GM13976 (cell line): Measurements from ENCODE around the gene ZNF385B.

Experiments used
- DNase-seq: peaks from one replicate; pipeline ENCODE4 v3.0.0; 2012; ENCODE audit warnings: low spot score
- CTCF ChIP-seq: IDR thresholded peaks from 2 replicates; pipeline ENCODE4 v1.5.1; 2012; ENCODE audit warnings: borderline replicate concordance, mild to moderate bottlenecking; ENCODE audit not compliant: insufficient read depth; ENCODE audit errors: extremely low read depth, missing control alignments, control extremely low read depth
- in situ Hi-C: fragments of 300-500 bp; cut with MboI; formaldehyde crosslinking; loops from one replicate; pipeline ENCODE4 v1.12.0; 2022; ENCODE audit warnings: low sequenced_read_pairs, mixed read lengths, inconsistent platforms; ENCODE audit not compliant: unreplicated experiment

ZNF385B gene

GRCh38 chr2:179572544-179572943, 288.9 kb downstream of the ZNF385B start:
- no peak for TF ChIP-seq CTCF
- DNase-seq, result no peak
- in situ Hi-C loops, result no loop called here

GRCh38 chr2:179571721-179572120, 289.7 kb downstream of the ZNF385B start:
- no peak for DNase-seq
- in situ Hi-C loops, result no loop called here
- TF ChIP-seq CTCF, result no peak

DNA sequence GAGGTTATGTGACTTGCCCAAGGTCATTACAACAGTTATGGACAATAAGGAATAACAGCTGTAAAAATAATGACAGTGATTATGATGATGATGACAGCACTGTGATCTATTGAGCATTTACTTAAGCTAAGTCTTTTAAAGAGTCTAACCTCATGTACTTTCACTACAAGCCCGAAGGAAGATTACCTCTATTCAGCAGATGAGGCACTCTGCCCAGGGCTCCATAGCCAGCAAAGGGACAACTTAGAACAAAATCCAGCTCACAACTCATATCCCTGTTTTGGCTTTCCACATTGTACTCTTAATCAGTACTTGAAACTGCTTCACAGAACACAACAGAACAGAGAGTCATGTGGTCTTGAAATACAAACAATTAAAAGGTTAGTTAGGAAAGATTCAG, 290.2 kb downstream of the ZNF385B start:
- no peak for DNase-seq
- TF ChIP-seq CTCF, result no peak
- in situ Hi-C loops, result no loop called here

DNA sequence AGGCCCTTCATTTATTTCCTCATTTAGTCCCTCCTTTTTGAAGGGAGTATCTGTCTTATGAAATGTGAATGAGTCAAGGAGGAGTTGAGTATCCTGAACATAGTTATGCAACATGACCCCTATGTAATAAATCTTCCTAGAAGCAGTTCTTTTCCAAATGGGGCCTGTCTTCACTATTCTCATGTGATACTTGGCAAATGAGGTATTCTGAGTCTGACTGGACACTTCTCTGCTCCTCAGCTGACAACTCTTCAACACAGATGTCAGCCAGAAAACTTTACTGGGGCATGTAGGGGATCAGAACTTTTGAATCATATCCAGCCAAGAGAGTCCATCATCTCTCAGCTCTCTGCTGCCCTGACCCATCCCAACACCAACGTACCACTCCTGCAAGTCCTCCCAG, 291.6 kb downstream of the ZNF385B start:
- no peak for TF ChIP-seq CTCF
- no peak for DNase-seq
- in situ Hi-C loops, result no loop called here

GRCh38 chr2:179565807-179566206, 295.6 kb downstream of the ZNF385B start:
- in situ Hi-C loops, result no loop called here
- DNase-seq, result no peak
- TF ChIP-seq CTCF, result no peak

DNA sequence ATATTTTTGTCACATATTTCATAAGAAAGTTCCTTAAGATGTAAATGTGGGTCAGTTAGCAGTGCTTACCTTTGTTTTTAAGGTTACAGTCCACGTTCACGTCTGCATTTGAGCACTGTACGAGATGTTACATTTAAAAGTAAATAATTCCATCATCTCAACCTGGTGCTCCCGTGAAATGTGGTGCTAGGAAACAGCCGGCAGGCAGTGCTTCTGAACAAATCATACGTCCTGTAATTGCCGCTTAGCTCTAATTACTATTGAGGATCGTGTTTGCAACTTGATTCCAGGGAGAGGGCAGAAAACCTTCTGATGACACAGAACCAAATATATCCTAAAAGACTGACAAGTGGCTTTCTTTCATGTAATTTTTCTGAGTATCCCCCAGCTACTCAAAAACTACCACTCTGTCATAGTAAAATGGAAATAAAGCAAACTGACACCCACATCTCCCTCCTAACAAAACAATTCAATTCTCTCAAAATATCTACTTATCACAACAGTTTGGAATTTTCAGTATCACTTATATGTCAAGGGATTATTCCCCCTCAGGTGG, 299.0 kb downstream of the ZNF385B start:
- no peak for TF ChIP-seq CTCF
- no peak for DNase-seq
- in situ Hi-C loops, result no loop called here

DNA sequence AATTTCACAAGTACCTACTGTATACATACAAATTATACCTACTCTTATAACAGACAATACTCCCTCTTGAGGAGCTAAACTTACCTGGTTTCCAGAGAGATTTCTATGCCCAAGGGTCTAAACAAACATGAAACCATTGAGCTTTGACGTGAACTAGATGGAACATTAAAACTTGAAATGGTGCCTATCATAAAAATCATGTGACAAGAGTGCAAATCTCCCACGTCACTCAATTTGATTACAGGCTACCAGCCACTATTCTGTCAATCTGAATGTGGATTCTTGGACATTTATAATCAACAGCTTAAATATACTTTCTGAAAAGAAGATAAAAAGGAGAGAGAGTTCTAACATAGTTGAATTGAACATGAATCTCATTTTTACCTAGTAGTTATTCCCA, 299.7 kb downstream of the ZNF385B start:
- DNase-seq, result no peak

More for the DNA sequence above, 299.7 kb downstream of the ZNF385B start:
- TF ChIP-seq CTCF, result no peak
- in situ Hi-C loops, result no loop called here
